CD14-positive monocyte (primary cell): ENCODE results near the gene COL25A1. TPM values are rescaled to one million over a fixed set of nuclear protein-coding genes. Genes with fewer than 3 reads are reported as not detected.

Experiments used
- DNase-seq, 3 donors: peaks; one replicate each; pipeline ENCODE4 v3.0.0-alpha.2; 2011 to 2022
- H2AFZ ChIP-seq: 2 replicates; pipeline ENCODE4 v1.6.0; 2012; ENCODE audit warnings: mild to moderate bottlenecking, low read depth, low read length, inconsistent platforms; ENCODE audit not compliant: insufficient read depth, poor library complexity, severe bottlenecking
- H3K27ac ChIP-seq, 2 donors: 1 replicate in 1 of 2; 2 replicates in 1 of 2; pipeline ENCODE4 v1.5.1; 2012 to 2013; ENCODE audit warnings: low read length in 2 of 2, control low read depth in 1 of 2, inconsistent platforms in 1 of 2, low read depth in 1 of 2, mild to moderate bottlenecking in 1 of 2
- H3K27me3 ChIP-seq, 2 donors: one replicate each; pipeline versions ENCODE4 v1.6.0 to v1.6.1; 2011 to 2013; ENCODE audit warnings: low read length in 2 of 2; ENCODE audit not compliant: control insufficient read depth in 2 of 2, insufficient read depth in 2 of 2
- H3K36me3 ChIP-seq, 2 donors: replicated peaks in 1 of 2; 1 replicate in 1 of 2; 2 replicates in 1 of 2; pipeline versions ENCODE4 v1.5.1 to v1.6.1; 2012 to 2013; ENCODE audit warnings: low read length in 2 of 2, control low read depth in 1 of 2, inconsistent platforms in 1 of 2, mild to moderate bottlenecking in 1 of 2; ENCODE audit not compliant: insufficient read depth in 2 of 2, control insufficient read depth in 1 of 2
- H3K4me1 ChIP-seq, 2 donors: 1 replicate in 1 of 2; 2 replicates in 1 of 2; pipeline versions ENCODE4 v1.5.1 to v1.6.1; 2012 to 2013; ENCODE audit warnings: low read length in 2 of 2, control low read depth in 1 of 2, inconsistent platforms in 1 of 2, mild to moderate bottlenecking in 1 of 2, moderate library complexity in 1 of 2; ENCODE audit not compliant: insufficient read depth in 2 of 2, control insufficient read depth in 1 of 2
- H3K4me2 ChIP-seq: replicated peaks from 2 replicates; pipeline ENCODE3; 2012; ENCODE audit warnings: low read length, moderate library complexity, mild to moderate bottlenecking; ENCODE audit not compliant: poor library complexity, severe bottlenecking; ENCODE audit errors: extremely low read depth
- H3K4me3 ChIP-seq, 3 experiments: fragments of 200-600 bp in 1 of 3; sonication (generic) in 1 of 3; replicated peaks in 1 of 3; 1 replicate in 2 of 3; 2 replicates in 1 of 3; pipeline ENCODE4 v1.5.1; 2011 to 2013; ENCODE audit warnings: low read length in 3 of 3, mild to moderate bottlenecking in 3 of 3, control low read depth in 2 of 3, low read depth in 2 of 3, inconsistent platforms in 1 of 3, moderate library complexity in 1 of 3
- H3K79me2 ChIP-seq: 2 replicates; pipeline ENCODE4 v1.6.0; 2012; ENCODE audit warnings: mild to moderate bottlenecking, control low read depth, inconsistent platforms, low read length, moderate library complexity; ENCODE audit not compliant: insufficient read depth
- H3K9ac ChIP-seq: 2 replicates; pipeline ENCODE4 v1.6.0; 2017; ENCODE audit warnings: low read length, mild to moderate bottlenecking; ENCODE audit not compliant: insufficient read depth, poor library complexity, severe bottlenecking
- H3K9me3 ChIP-seq, 2 donors: replicated peaks in 1 of 2; 1 replicate in 1 of 2; 2 replicates in 1 of 2; pipeline versions ENCODE4 v1.5.1 to v1.6.1; 2012 to 2013; ENCODE audit warnings: low read length in 2 of 2, control low read depth in 1 of 2; ENCODE audit not compliant: control insufficient read depth in 1 of 2, insufficient read depth in 1 of 2
- H4K20me1 ChIP-seq: 2 replicates; pipeline ENCODE4 v1.6.0; 2012; ENCODE audit warnings: mild to moderate bottlenecking, low read length, control low read depth, moderate library complexity; ENCODE audit not compliant: insufficient read depth
- H3K27ac Mint-ChIP-seq, 7 donors: one replicate each; pipeline ENCODE4 v1.8.0; 2020; ENCODE audit warnings: mild to moderate bottlenecking in 7 of 7, mixed read lengths in 7 of 7, moderate library complexity in 6 of 7, inconsistent platforms in 2 of 7
- H3K27me3 Mint-ChIP-seq, 3 donors: one replicate each; pipeline ENCODE4 v1.8.0; 2021 to 2022; ENCODE audit warnings: low read depth in 3 of 3, mild to moderate bottlenecking in 3 of 3, mixed read lengths in 3 of 3, moderate library complexity in 3 of 3, inconsistent platforms in 1 of 3
- H3K36me3 Mint-ChIP-seq, 2 donors: one replicate each; pipeline ENCODE4 v1.8.0; 2020; ENCODE audit warnings: mixed read lengths in 2 of 2, inconsistent platforms in 1 of 2, mild to moderate bottlenecking in 1 of 2
- H3K4me1 Mint-ChIP-seq: one replicate; pipeline ENCODE4 v1.8.0; 2020; ENCODE audit warnings: mild to moderate bottlenecking, mixed read lengths
- H3K4me3 Mint-ChIP-seq, 2 donors: one replicate each; pipeline ENCODE4 v1.8.0; 2020; ENCODE audit warnings: mild to moderate bottlenecking in 2 of 2, mixed read lengths in 2 of 2, moderate library complexity in 1 of 2
- H3K9me3 Mint-ChIP-seq, 7 donors: one replicate each; pipeline ENCODE4 v1.8.0; 2020 to 2022; ENCODE audit warnings: mixed read lengths in 7 of 7, mild to moderate bottlenecking in 6 of 7, moderate library complexity in 6 of 7, inconsistent platforms in 2 of 7
- CTCF ChIP-seq: fragments of 200-600 bp; IDR thresholded peaks from one replicate; pipeline ENCODE4 v1.8.0; 2022; ENCODE audit warnings: antibody characterized with exemption, mild to moderate bottlenecking
- WGBS: methylation state at CpG from one replicate; pipeline ENCODE4 v1.1.5; 2013; ENCODE audit warnings: missing lambda C conversion rate; ENCODE audit not compliant: insufficient coverage; 5-methylcytosine and 5-hydroxymethylcytosine counted together
- intact Hi-C, 2 donors: fragments of 100-400 bp; cut with micrococcal nuclease; formaldehyde crosslinking; loops; one replicate each; pipeline versions ENCODE4 v1.15.0 to v1.15.1; 2023
- polyA plus RNA-seq, 3 donors: library from polyadenylated mRNA; depleted of rRNA in 1 of 3; unstranded in 2 of 3; stranded (reverse) in 1 of 3; fragments of 300-500 nt in 2 of 3; fragments of >200 nt in 1 of 3; fragmentation: Illumina TruSeq in 2 of 3; gene quantifications; 1 replicate in 2 of 3; 2 replicates in 1 of 3; pipeline ENCODE4 v1.2.3, GENCODE V29; 2012 to 2021

Gene COL25A1
- polyA plus RNA-seq, 3 donors = not detected

- Histone ChIP-seq H3K4me2 (no peak overlapping the region), H3K27ac (no peak overlapping the region), H3K4me1 (no peaks in the 10 kb centered on the region), H3K4me3 (no peak overlapping the region), H4K20me1 (no peaks in the 10 kb centered on the region), H3K9ac (no peak overlapping the region), H3K9me3 (no peaks in the 10 kb centered on the region), H3K27me3 (peaks cover 4 to 11% of the 10 kb centered on the region in 2 donors), H2AFZ (no peak overlapping the region), H3K36me3 (no peaks in the 10 kb centered on the region), H3K79me2 (no peaks in the 10 kb centered on the region)
- Mint-ChIP-seq H3K4me1 (no peaks in the 10 kb centered on the region), H3K4me3 (no peak overlapping the region), H3K9me3 (peaks cover 0 to 1% (median 0%) of the 10 kb centered on the region in 7 donors), H3K36me3 (no peaks in the 10 kb centered on the region), H3K27ac (no peak overlapping the region), H3K27me3 (peaks cover 2 to 6% (median 3%) of the 10 kb centered on the region in 3 donors)
- intact Hi-C loops = no loop called here
- TF ChIP-seq CTCF = no peak
- no peak for DNase-seq
- no CpG with 5 or more reads among the region's 2 CpGs for whole genome bisulfite sequencing
Measured at GRCh38 chr4:109291707-109292238, 10.7 kb downstream of the COL25A1 start.

GRCh38 chr4:109290918-109291317, 11.5 kb downstream of the COL25A1 start:
- Mint-ChIP-seq H3K4me1 (no peaks in the 10 kb centered on the region), H3K4me3 (no peak overlapping the region), H3K9me3 (peaks cover 0 to 1% (median 0%) of the 10 kb centered on the region in 7 donors), H3K36me3 (no peaks in the 10 kb centered on the region), H3K27me3 (peaks cover 2 to 3% (median 3%) of the 10 kb centered on the region in 3 donors), H3K27ac (no peak overlapping the region)
- H3K27me3 ChIP-seq = peaks cover 1 to 4% of the 10 kb centered on the region in 2 donors
- no peak overlapping the region for H3K9ac ChIP-seq
- no peaks in the 10 kb centered on the region for H3K79me2 ChIP-seq
- H3K4me2 ChIP-seq = no peak overlapping the region
- no peak for TF ChIP-seq CTCF
- H3K27ac ChIP-seq = no peak overlapping the region
- H3K9me3 ChIP-seq = no peaks in the 10 kb centered on the region
- H3K36me3 ChIP-seq = no peaks in the 10 kb centered on the region
- intact Hi-C loops = no loop called here
- H3K4me3 ChIP-seq = no peak overlapping the region
- H4K20me1 ChIP-seq = no peaks in the 10 kb centered on the region
- no CpG with 5 or more reads among the region's 3 CpGs for WGBS
- no peak for DNase-seq
- H2AFZ ChIP-seq = no peak overlapping the region
- no peaks in the 10 kb centered on the region for H3K4me1 ChIP-seq
